Measurements from ENCODE around the gene ATPAF2. TPM values are rescaled to one million over a fixed set of nuclear protein-coding genes. Genes with fewer than 3 reads are reported as not detected.

ATPAF2 gene
- total RNA-seq, 1 experiment from 2014 or later, result 38.8 TPM

GRCh38 chr17:17976931-17977570 is 61.9 kb downstream of the ATPAF2 start:
- H3K9me2 ChIP-seq (replicated peaks; ENCODE audit: insufficient read depth, low read length), result no peaks in the 10 kb centered on the region
- H3K4me1 ChIP-seq (ENCODE audit: low read length), result peaks cover 5% of the 10 kb centered on the region
- H3K27me3 ChIP-seq (ENCODE audit: low read length), result no peaks in the 10 kb centered on the region
- DNase-seq, result no peak
- H3K4me3 ChIP-seq (ENCODE audit: low read length), result no peak overlapping the region
- H4K20me1 ChIP-seq (ENCODE audit: insufficient read depth, low read depth, low read length), result no peaks in the 10 kb centered on the region
- H3K27ac ChIP-seq (ENCODE audit: low read length), result no peak overlapping the region
- no peak overlapping the region for H3K9ac ChIP-seq (ENCODE audit: low read length)
- H3K4me2 ChIP-seq (ENCODE audit: low read depth, low read length, poor library complexity, severe bottlenecking), result no peak overlapping the region
- H2AFZ ChIP-seq (ENCODE audit: low read length), result no peak overlapping the region
- H3K79me2 ChIP-seq (ENCODE audit: low read length), result no peaks in the 10 kb centered on the region
- no peaks in the 10 kb centered on the region for H3K9me3 ChIP-seq (ENCODE audit: low read length)
- H3K36me3 ChIP-seq (ENCODE audit: insufficient read depth, low read length), result no peaks in the 10 kb centered on the region

DNA sequence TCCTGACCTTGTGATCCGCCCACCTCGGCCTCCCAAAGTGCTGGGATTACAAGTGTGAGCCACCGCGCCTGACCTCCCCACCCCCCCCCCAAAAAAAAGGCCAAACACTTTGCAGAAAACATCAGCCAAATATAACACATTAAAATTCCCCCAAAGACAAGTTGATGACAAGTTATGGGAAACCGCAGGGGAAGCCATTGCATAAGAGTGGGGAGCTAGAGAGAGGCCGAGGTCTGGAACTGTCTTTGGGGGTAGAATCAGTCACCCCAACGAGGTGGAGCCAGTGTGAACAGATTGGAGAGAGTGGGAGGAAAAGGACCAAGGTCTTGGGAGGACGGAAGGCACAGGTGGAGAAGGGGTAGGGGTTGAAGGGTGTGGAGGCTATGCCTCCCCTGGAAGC is 63.5 kb downstream of the ATPAF2 start:
- no peaks in the 10 kb centered on the region for H3K9me2 ChIP-seq (replicated peaks; ENCODE audit: insufficient read depth, low read length)
- no peaks in the 10 kb centered on the region for H4K20me1 ChIP-seq (ENCODE audit: insufficient read depth, low read depth, low read length)
- H3K27ac ChIP-seq (ENCODE audit: low read length), result no peak overlapping the region
- no peaks in the 10 kb centered on the region for H3K27me3 ChIP-seq (ENCODE audit: low read length)
- H2AFZ ChIP-seq (ENCODE audit: low read length), result no peak overlapping the region
- no peaks in the 10 kb centered on the region for H3K9me3 ChIP-seq (ENCODE audit: low read length)
- no peaks in the 10 kb centered on the region for H3K36me3 ChIP-seq (ENCODE audit: insufficient read depth, low read length)
- no peak for DNase-seq
- H3K4me3 ChIP-seq (ENCODE audit: low read length), result no peak overlapping the region
- no peaks in the 10 kb centered on the region for H3K79me2 ChIP-seq (ENCODE audit: low read length)
- H3K9ac ChIP-seq (ENCODE audit: low read length), result no peak overlapping the region
- H3K4me1 ChIP-seq (ENCODE audit: low read length), result peaks cover 16% of the 10 kb centered on the region
- H3K4me2 ChIP-seq (ENCODE audit: low read depth, low read length, poor library complexity, severe bottlenecking), result no peak overlapping the region

DNA sequence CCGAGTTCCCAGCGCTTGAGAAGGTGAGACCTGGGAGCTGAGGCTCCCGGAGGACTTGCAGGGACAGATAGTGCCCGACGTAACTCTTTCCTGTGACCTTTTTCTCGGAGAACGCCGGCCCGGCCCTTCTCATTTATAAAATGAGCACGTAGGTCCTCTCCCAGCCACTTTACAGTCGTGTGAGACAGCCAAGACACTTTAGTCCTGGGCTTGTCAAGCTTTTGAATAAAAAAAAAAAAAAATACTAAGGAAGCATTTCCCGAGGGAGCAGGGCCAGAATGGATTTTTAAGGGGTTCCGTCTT is 66.1 kb downstream of the ATPAF2 start:
- Histone ChIP-seq H3K36me3 (ENCODE audit: insufficient read depth, low read length) (no peaks in the 10 kb centered on the region), H3K27ac (ENCODE audit: low read length) (no peak overlapping the region), H3K79me2 (ENCODE audit: low read length) (no peaks in the 10 kb centered on the region), H4K20me1 (ENCODE audit: insufficient read depth, low read depth, low read length) (no peaks in the 10 kb centered on the region), H3K9me3 (ENCODE audit: low read length) (no peaks in the 10 kb centered on the region), H3K4me1 (ENCODE audit: low read length) (peaks cover 16% of the 10 kb centered on the region), H3K4me2 (ENCODE audit: low read depth, low read length, poor library complexity, severe bottlenecking) (peak overlapping the region; percentile 65), H3K27me3 (ENCODE audit: low read length) (no peaks in the 10 kb centered on the region), H3K9ac (ENCODE audit: low read length) (peak overlapping the region; percentile 11), H2AFZ (ENCODE audit: low read length) (no peak overlapping the region), H3K4me3 (ENCODE audit: low read length) (peak overlapping the region; percentile 59), H3K9me2 (replicated peaks; ENCODE audit: insufficient read depth, low read length) (no peaks in the 10 kb centered on the region)
- DNase-seq, result no peak

DNA sequence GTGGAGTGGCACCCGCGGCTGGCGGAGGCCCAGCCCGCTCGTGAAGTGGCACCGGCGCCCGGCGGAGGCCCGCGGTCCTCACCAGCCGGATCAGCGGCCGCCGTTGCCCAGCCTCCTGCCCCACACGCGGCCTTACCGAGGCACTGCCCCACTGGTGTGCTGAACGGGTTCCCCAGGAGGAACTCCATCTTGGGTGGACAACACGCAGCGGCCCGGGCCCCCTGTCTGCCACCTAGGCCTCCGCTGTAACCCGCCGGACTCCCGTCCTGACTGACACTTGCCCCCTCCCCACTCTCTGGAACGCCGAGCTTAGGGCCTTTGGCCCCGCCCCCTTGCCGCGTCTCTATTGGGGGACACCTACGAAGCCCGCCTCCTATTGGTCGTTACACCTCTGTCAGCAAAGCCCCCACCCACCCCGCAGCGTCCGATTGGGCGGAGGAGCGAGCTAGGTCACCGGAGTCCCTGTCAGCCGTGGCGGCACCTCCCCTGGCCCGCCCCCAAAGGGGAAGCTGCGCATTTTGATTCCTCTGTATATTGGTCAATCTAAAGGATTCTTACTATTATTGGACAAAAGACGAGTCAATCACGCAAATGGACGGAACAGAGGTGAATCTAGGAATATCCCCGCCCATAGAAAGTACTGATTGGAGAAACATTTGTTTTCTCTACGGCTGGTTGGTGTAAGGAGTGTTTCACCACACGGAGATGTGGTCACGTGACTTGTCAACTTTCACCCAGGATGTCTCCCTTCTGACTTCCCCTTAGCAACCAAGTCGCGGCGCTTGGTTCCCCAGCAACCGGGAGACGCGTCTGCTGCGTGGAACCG is 66.6 kb downstream of the ATPAF2 start, which contains the start of the genes DRC3 and TOM1L2:
Gene DRC3, plus strand, starts transcription at position 737 of the 826 bp plus-strand sequence. CDS start 4,737 bp downstream, outside the sequence.
Gene TOM1L2, minus strand, starts transcription at position 275 of the 826 bp plus-strand sequence. Its CDS starts 87 bp downstream, at position 188.
- Histone ChIP-seq H3K9ac (ENCODE audit: low read length) (peak within 1 kb of the TSS; percentile 77), H3K4me2 (ENCODE audit: low read depth, low read length, poor library complexity, severe bottlenecking) (peak within 1 kb of the TSS; percentile 85), H3K4me1 (ENCODE audit: low read length) (peaks cover 16% of the 10 kb centered on the region), H3K27ac (ENCODE audit: low read length) (no peak within 1 kb of the TSS), H3K36me3 (ENCODE audit: insufficient read depth, low read length) (no peaks in the 10 kb centered on the region), H3K4me3 (ENCODE audit: low read length) (peak within 1 kb of the TSS; percentile 71), H3K9me3 (ENCODE audit: low read length) (no peaks in the 10 kb centered on the region), H2AFZ (ENCODE audit: low read length) (peak within 1 kb of the TSS; percentile 82; the same call in 1 of the 2 replicates), H3K27me3 (ENCODE audit: low read length) (no peaks in the 10 kb centered on the region), H4K20me1 (ENCODE audit: insufficient read depth, low read depth, low read length) (no peaks in the 10 kb centered on the region), H3K79me2 (ENCODE audit: low read length) (no peaks in the 10 kb centered on the region), H3K9me2 (replicated peaks; ENCODE audit: insufficient read depth, low read length) (no peaks in the 10 kb centered on the region)
- DNase-seq, result peak; percentile 100

DNA sequence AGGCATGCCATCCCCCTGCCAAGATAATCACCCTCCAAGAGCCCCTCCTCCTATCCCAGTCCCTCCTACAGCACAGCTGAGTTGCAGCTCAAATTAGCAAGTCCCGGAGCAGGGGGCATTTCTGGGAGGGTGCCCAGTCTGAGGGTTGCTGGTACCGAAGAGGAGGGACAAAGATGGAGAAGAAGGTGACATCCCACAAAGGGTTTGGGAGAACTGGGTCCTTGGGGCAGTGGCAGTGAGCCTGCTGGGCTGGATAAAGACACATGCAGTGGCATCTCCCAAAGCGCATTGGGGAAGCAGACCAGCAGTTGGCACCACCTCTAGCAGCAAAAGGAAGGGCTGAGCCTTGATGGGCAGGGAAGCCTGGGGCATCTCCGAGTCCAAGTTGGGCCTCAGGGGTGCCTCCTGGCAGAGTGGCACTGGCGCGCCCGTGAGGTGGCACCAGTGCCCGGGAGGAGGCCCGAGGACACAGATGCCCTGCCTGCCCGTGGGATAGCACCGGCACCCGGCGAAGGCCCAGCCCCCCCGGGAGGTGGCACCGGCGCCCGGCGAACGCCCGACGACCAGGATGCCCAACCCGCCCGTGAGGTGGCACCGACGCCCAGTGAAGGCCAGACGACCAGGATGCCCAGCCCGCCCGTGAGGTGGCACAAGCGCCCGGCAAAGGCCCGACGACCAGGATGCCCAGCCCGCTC is 67.4 kb downstream of the ATPAF2 start:
- H3K4me3 ChIP-seq (ENCODE audit: low read length), result peak overlapping the region; percentile 71
- H4K20me1 ChIP-seq (ENCODE audit: insufficient read depth, low read depth, low read length), result no peaks in the 10 kb centered on the region
- peak overlapping the region; percentile 77 for H3K9ac ChIP-seq (ENCODE audit: low read length)
- peaks cover 16% of the 10 kb centered on the region for H3K4me1 ChIP-seq (ENCODE audit: low read length)
- peak overlapping the region; percentile 82; the same call in 1 of the 2 replicates for H2AFZ ChIP-seq (ENCODE audit: low read length)
- H3K4me2 ChIP-seq (ENCODE audit: low read depth, low read length, poor library complexity, severe bottlenecking), result peak overlapping the region; percentile 85
- no peaks in the 10 kb centered on the region for H3K27me3 ChIP-seq (ENCODE audit: low read length)
- no peak for DNase-seq
- H3K9me2 ChIP-seq (replicated peaks; ENCODE audit: insufficient read depth, low read length), result no peaks in the 10 kb centered on the region
- H3K36me3 ChIP-seq (ENCODE audit: insufficient read depth, low read length), result no peaks in the 10 kb centered on the region
- H3K9me3 ChIP-seq (ENCODE audit: low read length), result no peaks in the 10 kb centered on the region
- no peaks in the 10 kb centered on the region for H3K79me2 ChIP-seq (ENCODE audit: low read length)
- H3K27ac ChIP-seq (ENCODE audit: low read length), result no peak overlapping the region

- peaks cover 16% of the 10 kb centered on the region for H3K4me1 ChIP-seq (ENCODE audit: low read length)
- peak overlapping the region; percentile 71 for H3K4me3 ChIP-seq (ENCODE audit: low read length)
- no peaks in the 10 kb centered on the region for H4K20me1 ChIP-seq (ENCODE audit: insufficient read depth, low read depth, low read length)
- no peak for DNase-seq
- H3K9me3 ChIP-seq (ENCODE audit: low read length), result no peaks in the 10 kb centered on the region
- H3K9ac ChIP-seq (ENCODE audit: low read length), result peak overlapping the region; percentile 77
- no peaks in the 10 kb centered on the region for H3K79me2 ChIP-seq (ENCODE audit: low read length)
- H3K27ac ChIP-seq (ENCODE audit: low read length), result no peak overlapping the region
- no peak overlapping the region for H2AFZ ChIP-seq (ENCODE audit: low read length)
- peak overlapping the region; percentile 85 for H3K4me2 ChIP-seq (ENCODE audit: low read depth, low read length, poor library complexity, severe bottlenecking)
- H3K27me3 ChIP-seq (ENCODE audit: low read length), result no peaks in the 10 kb centered on the region
- H3K9me2 ChIP-seq (replicated peaks; ENCODE audit: insufficient read depth, low read length), result no peaks in the 10 kb centered on the region
- no peaks in the 10 kb centered on the region for H3K36me3 ChIP-seq (ENCODE audit: insufficient read depth, low read length)
Measured at GRCh38 chr17:17970699-17971430, 68.1 kb downstream of the ATPAF2 start.

Measured in Karpas-422 (cell line).